ENCODE results near the gene KCNA10.

GRCh38 chr1:110563089-110563488 lies 44.1 kb upstream of the KCNA10 start:
- TF ChIP-seq CTCF (optimal IDR thresholded peaks at IDR 0.05 in 1 of 3, IDR thresholded peaks at IDR 0.05 in 1 of 3, conservative IDR thresholded peaks at IDR 0.05 in 1 of 3; ENCODE audit: extremely low read depth in 1 of 3, insufficient read depth in 2 of 3, low read length in 3 of 3) (no peak), EZH2 (IDR thresholded peaks at IDR 0.05; ENCODE audit: low read length) (no peak)

Measured in keratinocyte (primary cell).